Endothelial cell of umbilical vein (primary cell): ENCODE results near the gene DNMT1.
"Not testable (repeated sequence)": the region's sequence is repeated elsewhere in the genome, so short reads cannot be mapped to it uniquely, and the experiment has no call there.

Source experiments
- POLR2A ChIP-seq: IDR thresholded peaks from 2 replicates; pipeline ENCODE4 v1.6.1; 2012; ENCODE audit warnings: low read depth, mild to moderate bottlenecking, control low read depth, low read length
- TF ChIP-seq, protein P1 (sequence below), 2 donors: IDR thresholded peaks; 1 replicate in 1 of 2; 2 replicates in 1 of 2; pipeline ENCODE4 v1.5.1; 2011; ENCODE audit warnings: low read length in 2 of 2, mild to moderate bottlenecking in 2 of 2, moderate library complexity in 2 of 2, control low read depth in 1 of 2, inconsistent platforms in 1 of 2, low read depth in 1 of 2; ENCODE audit not compliant: insufficient read depth in 1 of 2; ENCODE audit errors: extremely low read depth in 1 of 2

DNA sequence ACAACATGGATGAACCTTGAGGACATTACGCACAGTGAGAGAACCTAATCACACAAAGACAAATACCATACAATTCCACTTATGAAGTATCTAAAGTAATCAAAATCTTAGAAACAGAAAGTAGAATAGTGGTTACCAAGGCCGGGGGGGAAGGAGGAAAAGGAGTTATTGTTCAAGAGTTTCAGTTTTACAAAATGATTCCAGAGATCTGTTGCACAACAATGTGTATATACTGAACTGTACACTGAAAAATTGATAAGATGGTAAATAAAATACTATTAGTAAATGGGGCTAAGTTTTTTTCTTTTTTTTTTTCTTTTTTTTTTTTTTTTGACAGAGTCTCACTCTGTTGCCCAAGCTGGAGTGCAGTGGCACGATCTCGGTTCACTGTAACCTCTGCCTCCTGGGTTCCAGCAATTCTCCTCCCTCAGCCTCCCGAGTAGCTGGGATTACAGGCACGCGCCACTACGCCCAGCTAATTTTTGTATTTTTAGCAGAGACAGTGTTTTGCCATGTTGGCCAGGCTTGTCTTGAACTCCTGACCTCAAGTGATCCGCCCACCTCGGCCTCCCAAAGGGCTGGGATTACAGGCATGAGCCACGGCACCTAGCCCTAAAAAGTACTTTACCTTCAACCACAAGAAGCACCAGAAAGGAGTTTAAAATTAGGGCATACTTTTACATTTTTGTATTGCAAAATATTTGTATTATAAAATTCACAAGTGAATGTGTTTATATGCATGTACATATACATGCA, 4.3 kb upstream of the DNMT1 start:
- TF ChIP-seq, protein P1, sequence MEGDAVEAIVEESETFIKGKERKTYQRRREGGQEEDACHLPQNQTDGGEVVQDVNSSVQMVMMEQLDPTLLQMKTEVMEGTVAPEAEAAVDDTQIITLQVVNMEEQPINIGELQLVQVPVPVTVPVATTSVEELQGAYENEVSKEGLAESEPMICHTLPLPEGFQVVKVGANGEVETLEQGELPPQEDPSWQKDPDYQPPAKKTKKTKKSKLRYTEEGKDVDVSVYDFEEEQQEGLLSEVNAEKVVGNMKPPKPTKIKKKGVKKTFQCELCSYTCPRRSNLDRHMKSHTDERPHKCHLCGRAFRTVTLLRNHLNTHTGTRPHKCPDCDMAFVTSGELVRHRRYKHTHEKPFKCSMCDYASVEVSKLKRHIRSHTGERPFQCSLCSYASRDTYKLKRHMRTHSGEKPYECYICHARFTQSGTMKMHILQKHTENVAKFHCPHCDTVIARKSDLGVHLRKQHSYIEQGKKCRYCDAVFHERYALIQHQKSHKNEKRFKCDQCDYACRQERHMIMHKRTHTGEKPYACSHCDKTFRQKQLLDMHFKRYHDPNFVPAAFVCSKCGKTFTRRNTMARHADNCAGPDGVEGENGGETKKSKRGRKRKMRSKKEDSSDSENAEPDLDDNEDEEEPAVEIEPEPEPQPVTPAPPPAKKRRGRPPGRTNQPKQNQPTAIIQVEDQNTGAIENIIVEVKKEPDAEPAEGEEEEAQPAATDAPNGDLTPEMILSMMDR (IDR thresholded peaks at IDR 0.05; ENCODE audit: extremely low read depth in 1 of 2, insufficient read depth in 1 of 2, low read depth in 1 of 2, low read length in 2 of 2): not testable (repeated sequence)
- not testable (repeated sequence) for TF ChIP-seq POLR2A
